CD4-positive, alpha-beta T cell treated with Interleukin-21 for 1 hour (primary cell): ENCODE results near the gene ABCB8.

Experiments
- DNase-seq: peaks from one replicate; pipeline ENCODE4 v3.0.0-alpha.2; 2020

Gene ABCB8

DNA sequence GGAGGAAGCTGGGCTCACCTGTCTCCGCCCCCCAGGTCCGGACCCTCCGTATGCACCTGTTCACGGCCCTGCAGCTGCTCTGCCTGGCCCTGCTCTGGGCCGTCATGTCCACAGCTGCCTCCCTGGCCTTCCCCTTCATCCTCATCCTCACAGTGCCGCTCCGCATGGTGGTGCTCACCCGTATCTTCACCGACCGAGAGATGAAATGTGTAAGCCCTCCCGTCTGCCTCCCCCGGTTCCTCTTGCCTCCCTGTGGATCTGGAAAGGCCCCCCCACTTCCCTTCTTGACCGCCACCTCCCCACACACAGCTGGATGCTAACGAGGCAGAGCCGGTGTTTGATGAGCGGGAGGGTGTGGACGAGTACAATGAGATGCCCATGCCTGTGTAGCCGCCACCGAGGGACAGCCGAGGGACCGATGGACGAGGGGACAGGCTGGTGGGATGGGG is 47.8 kb downstream of the ABCB8 start:
- no peak for DNase-seq

DNA sequence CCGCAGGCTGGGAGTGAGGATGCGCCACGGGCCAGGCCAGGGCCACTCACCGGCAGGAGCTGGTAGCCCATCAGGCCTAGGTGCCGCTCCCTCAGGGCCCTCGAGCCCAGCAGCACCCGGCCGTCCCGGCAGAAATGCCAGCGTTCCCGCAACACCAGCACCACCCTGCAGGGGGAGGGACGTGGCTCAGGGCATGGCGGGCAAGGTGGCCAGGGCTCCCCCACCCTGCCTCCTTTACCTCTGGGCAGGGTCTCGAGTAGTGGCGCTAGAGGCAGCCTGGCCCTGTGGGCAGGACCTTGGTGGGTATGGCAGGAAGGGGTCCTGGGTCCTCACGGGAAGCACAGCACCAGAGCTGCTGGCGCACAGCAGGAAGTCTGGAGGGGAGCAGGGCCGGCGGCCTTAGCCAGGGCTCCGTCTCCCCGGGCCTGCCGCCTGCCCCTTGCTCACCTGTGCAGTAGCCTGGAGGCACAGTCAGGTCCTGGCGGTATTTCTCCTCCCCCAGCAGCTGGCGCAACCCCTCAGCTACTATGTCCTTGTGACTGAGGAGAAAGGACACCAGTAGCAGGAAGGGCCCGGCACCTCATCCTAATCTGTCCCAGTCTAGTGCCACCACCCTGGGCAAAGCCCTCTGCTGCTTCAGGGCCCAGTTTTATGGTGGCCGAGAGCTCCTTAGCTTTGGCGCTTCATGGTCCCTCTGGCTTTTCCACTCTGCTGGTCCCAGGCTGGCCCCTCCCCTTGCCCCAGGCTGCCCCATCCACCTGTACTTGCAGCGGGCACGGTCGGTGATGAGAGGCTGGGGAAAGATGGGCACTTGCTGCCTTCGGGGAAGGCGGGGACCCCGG is 48.8 kb downstream of the ABCB8 start:
- DNase-seq, result peak; percentile 16

DNA sequence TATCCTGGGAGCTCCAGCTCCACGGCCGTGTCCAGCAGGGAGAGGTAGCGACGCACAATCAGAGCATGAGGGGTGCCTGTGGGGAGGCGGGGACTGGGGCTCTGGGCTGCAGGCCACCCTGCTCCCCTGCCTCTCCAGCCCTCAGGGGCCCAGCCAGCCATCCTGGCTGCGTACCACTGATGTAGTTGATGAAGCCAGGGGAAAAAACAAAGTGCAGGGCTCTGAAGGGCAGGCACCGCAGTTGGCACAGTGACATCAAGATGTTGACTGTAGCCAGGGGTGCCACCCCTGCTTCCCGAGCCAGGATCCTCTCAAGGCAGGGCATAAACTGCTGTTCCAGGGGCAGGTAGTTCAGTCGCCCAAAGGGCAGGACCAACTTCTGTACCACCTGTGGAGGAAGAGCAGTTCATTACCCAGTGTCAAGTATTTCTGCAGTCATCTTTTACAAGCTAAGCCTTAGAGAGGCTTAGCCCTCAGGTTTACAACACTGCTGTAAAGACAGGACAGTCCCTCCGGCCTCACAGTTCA is 49.5 kb downstream of the ABCB8 start:
- DNase-seq, result no peak

DNA sequence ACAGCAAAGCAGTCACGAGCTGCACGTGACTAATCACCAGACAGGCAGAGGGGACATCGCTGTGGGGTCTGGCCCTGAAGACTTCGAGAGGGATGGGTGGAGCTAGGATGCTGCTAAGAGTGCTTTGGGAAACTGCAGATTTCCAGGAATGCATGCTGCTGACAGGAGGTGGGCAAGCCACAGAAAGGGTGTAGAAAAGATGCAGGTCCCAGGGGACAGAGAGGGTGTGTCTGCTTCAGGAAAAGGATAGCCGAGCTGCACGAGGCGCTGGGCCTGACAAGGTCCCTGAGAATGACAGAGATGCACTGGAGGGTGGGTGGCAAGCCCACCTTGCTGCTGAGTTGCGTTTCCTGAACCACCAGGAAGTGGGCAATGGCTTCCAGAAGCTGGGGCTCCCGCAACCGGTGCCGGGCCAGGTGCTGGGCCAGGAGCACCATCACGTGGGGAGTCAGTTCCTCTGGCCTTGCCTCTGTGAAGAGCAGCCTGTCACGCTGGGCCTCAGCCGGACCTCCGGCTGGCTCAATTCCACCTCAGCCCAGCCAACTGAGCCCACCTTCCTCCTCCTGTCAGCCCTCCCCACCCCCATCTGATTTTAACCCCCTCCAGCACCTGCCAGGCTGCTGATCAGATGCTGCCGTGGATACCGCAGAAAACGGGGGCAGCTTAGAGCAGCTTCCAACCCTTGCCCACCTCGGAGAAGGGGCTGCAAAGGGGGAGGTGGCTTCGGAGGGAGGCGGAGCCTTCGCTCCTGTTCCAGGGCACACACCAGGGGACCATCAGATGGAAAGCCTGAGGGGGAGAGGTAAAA is 50.2 kb downstream of the ABCB8 start:
- DNase-seq, result no peak

DNA sequence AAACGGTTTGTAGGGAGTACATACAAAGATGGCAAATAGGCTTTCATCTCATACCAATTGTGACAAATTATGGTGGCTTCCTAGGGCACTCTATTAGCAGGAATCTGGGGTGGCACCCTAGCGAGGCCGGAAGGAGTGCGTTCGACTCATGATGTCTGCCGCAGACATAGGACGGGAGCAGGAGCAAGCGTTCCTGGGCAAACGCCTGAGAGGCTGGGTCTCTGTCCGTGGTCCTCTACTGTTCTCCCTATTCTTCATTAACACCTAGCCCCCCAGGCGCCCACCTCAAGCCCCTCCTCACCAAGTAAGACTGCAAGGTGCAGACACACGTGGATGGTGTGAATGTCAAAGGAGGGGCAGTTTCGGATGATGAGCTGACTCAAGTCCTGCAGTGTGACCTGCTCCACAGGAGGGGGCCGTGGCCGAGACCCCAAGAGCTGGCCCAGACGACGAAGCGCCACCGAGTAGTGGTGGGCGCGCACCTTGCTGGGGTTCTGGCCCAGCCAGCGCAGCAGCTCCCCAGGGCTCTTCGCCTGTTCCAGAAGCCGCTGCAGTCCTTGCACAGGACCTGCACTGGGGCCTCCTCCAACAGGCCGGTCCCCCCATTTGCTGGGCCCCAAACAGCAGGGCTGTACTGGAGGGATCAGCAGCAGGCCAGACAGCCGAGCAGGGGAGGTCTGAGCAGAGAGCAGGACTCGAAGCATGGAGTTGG is 51.1 kb downstream of the ABCB8 start:
- DNase-seq, result no peak

DNA sequence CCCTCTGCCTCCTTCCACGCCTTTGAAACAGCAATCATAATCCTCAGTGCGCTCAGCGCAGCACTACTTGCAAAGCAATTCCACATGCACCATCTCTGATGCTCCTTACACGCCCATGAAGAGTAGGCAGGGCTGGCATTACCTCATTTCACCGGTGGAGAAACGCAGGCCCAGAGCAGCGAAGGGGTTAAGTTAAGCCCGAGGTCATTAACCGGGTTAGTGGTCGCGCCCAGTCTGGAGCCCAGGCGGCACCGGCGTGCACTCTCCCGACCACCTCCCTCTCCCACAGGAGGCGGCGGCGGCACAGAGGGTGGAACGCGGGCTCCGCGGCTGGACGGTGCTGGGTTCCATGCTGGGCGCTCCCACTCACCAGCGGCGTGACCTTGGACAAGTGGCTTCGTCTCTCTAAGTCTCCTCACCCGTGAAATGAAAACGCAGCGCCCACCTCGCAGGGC is 51.8 kb downstream of the ABCB8 start:
- DNase-seq, result peak; percentile 15

DNA sequence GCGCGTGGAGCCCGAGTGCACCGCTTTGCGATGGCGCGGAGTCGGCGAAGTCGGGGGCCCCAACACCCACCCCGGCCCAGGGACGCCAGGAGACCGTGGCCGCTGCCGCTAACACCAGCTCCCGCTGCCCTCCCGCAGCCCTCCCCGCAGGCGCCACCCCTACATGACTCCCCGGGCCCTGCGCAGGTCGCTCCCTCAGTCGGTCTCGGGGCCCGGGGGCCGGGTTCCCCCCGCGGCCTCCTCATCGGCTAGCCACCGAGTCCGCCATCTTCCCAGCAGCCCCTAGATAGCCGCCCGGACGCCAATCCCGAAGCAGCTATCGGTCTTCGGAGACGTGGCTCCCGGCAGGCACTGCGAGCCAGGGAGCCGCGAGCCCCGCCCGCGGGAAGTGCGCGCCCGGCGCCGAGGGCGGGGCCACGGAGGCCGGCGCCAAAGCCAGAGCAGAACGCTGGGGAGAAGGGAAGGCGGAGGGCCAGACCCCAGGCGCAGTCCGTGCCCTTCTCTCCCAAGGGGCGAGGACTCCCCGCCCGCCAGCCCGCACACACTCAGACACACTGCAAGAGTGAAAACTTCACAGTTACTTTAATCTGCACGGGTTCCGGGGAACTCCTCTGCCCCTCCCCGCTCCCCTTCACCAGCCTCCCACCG is 52.4 kb downstream of the ABCB8 start, which contains the start of gene FASTK:
Gene FASTK (minus strand): TSS at position 288 of the 648 bp plus-strand sequence. CDS start 43 bp downstream, at position 245.
- DNase-seq, result peak; percentile 92

DNA sequence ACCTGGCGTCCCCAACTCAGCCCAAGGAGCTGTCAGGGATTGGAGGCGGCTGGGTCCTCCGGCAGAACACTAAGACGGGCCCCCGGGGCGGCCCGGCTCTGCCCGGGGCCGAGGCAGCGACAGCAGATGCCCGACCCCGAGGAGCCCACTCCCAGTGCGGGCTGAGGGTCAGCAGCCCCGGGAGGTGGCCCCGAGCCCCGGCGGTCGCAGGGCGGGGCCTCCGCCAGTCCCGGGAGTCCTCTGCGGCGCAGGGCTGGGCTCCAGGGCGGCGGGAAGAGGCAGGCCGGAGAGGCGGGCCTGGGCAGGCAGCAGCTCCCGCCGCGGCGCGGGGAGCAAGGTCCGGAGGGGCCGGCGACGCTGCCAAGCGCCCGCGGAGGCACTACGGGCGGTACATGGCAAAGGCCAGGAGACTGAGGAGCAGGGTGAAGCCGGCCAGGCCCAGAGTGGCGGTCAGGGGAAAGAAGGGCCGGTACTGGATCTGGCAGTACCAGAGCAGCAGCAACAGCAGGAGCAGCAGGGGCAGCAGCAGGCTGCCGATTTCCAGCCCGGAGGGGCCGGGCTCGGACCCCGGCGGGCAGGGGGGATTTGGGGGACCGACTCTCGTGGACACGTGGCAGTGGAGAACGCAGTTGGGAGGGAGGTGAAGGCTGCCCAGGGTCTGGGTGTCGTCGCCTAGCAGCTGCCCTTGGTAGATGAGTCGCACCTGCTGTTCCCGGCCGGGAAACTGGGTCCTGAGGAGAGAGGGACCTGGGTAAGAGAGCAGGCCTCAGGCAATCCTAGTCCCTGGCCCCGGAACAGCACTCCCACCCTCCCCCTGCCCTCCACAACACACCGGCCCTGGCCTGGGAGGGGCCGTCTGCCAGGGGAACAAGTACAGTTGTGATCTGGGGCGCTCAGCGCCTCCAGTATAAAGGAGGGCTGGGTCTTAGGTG is 53.2 kb downstream of the ABCB8 start:
- no peak for DNase-seq

DNA sequence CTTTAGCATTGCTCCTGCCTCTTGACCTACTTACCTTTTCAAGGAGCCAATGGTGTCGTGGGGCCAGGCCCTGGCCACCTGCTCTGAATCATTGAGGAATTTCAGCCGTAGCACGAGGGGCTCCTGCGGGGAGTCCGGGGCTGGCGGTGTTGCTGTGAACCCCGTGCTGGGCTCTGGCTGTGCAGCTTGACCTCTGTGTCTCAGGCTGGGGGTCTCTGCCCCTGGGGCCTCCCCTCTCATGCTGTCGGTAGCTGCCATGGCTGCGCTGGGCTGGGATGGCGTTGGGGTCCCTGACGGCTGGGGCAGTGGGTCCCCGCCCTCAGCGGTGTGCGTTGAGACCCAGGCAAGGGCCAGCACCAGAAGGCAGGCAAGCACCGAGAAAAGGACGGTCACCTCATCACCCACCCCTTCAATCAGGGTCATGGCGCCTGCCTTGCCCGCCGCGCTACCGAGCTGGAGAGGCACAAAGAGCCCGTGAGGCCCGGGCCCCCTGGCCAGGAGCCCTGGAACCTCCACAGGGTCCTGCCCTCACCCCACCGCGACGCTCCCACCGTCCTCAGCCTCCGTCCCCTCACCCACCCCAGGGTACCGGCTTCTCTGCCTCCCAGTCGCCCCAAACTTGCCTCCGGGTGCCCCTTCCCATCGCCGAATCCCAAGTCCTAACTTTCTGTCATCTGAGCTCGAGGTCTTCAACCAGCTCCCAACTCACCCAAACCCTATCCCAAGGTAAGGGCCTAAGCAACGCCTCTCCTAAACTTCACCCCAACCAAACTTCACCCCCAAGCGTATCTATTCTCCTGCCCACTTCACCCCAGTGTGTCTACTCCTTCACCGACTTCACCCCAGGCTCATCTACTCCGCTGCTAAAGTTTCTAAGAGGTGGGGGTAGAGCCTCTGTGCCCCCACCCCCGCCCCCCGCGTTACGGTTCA is 54.2 kb downstream of the ABCB8 start:
- DNase-seq, result no peak

DNA sequence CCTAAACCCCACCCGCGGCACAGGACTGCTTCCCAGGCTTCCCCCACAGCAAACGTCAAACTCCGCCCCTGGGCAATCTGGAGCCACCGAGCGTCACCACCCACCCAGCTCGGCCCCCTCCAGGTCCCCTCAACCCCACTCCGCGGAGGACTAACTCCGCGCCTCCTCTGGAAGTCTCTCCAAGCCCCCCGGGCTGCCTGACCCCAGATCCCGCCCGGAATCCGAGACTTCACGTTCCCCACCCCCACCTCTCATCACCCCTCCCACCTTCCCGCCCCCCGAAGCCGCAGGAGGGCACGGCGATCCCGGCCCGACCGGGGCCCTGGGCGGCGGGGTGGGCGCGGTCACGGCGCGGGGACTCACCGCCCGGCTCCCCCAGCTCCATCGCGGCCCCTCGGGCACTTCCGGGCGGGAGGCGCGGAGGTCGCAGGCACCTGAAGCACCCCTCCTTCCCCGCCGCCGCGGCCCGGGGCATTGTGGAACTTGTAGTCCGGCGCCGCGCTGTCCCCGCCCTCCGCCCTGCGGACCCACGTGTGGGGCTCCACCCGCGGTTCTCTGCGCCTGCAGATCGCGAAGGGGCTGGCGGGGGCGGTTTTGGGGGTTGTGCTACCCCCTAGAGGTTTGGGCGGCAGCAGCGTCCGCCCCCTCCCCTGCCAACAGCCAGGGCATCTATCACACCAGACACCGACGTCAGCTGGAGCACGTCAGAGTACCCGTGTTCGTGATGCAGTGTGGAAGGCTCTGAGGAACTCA is 55.0 kb downstream of the ABCB8 start, which contains the start of gene TMUB1:
Gene TMUB1 (minus strand): TSS at position 423 of the 753 bp plus-strand sequence. CDS start 930 bp downstream, outside the sequence.
- peak; percentile 91 for DNase-seq

DNA sequence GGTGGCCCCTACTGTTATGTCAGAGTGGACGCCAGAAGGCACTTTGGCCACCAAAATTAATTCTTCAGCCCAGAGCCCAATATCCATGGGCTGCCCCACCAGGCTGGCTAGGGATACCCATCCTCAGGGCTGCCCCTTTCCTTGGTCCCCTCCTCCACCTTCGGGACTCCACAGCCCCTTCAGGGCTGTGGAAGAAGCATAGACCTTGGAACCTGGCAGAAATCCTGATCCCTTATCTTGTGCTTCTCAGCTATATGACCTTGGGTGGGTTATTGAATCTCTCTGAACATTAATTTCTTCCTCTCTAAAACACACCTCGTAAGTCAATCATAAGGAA is 55.5 kb downstream of the ABCB8 start:
- no peak for DNase-seq

DNA sequence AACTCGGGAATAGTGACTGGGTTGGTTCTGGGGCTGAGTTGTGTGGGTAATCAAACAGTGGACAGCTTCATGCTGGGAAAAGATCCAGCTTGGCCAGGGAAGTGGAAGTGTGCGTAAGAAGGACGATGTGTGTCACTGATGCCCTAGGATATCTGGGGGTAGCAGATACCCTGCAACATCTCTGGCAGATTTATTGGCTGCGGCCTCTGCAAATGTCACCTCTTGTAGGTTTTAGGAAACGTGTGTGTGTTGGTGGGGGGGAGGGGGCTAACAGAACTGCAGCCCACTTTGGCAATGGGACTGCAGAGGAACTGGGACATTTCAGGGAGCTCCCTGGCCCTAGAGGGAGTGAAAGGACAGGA is 57.1 kb downstream of the ABCB8 start:
- DNase-seq, result no peak

DNA sequence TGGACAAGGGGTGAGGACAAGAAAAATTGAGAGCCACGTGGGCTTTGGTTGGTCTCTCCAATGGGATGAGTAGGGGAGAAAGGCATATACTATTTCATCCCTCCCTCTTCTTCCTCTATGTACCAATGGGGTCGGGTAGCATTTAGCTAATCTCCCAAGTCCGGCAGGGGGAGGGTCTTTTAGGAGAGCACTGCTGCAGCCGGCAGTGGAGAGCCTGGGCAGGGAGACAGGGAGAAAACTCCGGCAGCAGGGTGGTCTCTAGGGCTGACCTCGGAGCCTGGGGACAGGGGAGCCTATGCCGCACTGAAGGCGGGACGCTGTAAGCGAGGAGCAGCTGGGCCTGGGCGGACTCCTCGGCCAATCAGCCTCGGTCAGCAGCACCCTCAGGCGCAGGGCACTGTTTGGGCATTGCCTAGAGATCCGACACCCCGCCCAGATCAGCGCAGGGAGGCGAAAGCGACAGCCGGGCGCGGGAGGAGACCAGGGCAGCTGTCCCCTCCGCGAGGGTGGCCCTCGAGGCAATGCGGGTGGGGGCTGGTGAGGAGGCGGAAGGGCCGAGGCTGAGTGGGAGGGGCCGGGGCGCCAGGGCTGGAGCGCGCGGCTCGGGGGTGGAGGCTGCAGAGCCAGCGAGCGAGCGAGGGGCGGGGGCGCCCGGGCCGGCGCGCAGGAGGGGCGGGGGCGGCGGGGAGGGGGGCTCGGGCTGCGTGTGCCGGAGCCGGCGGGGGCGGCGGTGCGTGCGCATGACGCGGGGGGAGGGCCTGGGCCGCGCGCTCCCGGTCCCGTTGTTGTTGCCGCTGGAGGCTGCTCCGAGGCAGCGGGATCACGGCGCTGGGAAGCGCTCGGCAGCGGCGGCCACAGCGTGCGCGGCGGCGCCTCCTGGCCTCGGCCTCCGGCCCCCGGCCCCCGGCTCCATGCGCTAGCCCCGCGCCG is 57.7 kb downstream of the ABCB8 start, which contains the start of gene AGAP3:
Gene AGAP3 (plus strand): TSS at position 785 of the 930 bp plus-strand sequence. CDS start 267 bp downstream, outside the sequence.
- peak; percentile 61 for DNase-seq

DNA sequence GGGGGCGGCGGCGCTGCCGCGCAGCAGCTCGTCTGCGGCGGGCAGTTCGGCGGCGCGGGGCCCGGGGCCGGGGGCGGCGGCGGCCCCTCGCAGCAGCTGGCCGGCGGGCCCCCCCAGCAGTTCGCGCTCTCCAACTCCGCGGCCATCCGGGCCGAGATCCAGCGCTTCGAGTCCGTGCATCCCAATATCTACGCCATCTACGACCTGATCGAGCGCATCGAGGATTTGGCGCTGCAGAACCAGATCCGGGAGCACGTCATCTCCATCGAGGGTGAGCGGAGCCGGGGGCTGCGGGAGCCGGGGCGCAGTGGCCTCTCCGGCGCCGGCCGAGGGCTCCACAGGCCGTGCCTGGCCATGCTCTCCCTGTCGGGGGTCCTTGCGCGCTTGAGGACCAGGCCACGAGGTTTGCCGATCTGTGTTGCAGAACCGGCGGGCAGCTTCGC is 58.6 kb downstream of the ABCB8 start:
- DNase-seq, result no peak

DNA sequence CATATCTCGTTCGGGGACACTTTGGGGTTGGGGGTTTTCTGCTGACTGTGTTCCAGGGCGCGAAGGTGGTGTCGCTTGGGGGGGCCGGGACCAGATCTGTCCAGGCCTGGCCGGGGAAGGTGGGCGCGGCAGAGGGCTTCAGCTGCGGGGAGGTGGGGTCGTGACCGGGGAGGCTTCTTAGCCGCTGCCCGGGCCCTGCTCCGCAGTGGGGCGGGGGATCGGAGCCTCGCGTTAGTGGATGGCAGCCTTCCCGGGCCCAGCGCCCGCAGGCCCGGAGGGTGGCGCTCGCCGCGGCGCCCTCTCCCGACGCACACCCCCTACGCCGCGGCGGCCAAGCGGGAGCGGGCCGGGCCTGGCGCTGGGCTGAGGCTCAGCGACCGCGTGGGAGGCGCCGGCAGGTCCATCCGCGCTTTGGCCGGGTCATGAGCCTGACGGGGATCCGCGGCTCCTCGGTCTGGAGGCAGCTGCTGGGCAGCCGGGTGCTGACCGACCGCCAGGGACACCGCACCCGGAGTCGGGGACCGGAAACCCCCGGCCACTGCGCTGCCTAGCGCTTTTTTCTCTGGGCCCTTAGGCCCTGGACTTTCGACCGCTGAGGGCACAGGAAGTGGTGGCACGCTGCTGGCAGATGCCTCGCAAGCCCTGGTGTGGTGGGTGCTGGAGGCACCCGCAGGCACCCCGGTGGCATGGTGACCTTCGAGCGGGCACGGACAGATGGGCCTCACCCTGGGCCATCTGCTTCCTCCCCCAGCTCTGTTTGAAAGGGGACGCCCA is 59.2 kb downstream of the ABCB8 start:
- peak; percentile 34 for DNase-seq

DNA sequence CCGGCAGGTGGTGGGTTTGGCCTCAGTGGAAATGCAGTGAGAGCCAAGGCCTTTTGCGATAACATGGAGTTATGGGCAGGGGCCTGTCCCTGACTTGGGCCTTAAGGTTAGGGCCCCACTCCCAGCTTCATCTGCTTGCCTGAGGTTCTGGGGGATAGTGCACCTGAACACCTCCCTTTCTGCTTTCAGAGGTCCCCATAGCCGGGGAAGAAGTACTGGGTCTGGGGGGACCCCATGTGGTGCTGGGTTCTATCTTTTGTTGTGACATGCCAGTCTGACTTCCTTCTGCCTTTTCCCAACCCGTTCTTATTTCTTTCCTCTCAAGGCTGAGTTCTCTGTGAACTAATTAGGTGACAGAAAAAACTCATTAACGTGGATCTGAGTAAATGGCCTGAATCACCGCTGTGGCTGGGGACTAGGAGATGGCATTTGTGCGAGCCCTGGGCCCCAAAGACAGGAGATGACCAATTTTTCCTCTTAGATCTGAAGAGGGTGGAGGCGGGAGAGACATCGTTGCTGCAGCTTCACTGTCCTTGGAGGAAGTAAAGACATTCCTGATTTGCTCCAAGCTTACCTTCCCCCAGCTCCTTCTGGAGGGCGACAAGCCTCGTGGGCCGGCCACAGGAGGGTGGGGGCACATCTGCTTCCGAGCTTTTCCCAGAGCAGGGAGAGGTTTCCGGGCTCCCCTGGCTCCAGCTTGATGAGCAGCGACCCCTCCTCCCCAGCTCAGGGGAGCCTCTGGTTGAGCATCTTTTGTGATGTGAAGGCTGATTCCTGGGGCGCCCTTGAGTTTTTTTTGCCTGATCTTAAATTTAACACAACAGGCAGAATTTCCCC is 60.0 kb downstream of the ABCB8 start:
- no peak for DNase-seq
